GM19035 (cell line): Measurements from ENCODE around the gene ANKMY1.
"Not testable (repeated sequence)": the region's sequence is repeated elsewhere in the genome, so short reads cannot be mapped to it uniquely, and the experiment has no call there.

ENCODE experiments used
- ATAC-seq: cut with Tn5 transposase; IDR thresholded peaks from one replicate; pipeline ENCODE4 v1.9.1; 2021; ENCODE audit not compliant: unreplicated experiment

The ANKMY1 gene

GRCh38 chr2:240569523-240569997, 11.8 kb upstream of the ANKMY1 start:
- ATAC-seq, result no peak

- ATAC-seq, result peak; percentile 23
These were observed 11.1 kb upstream of the ANKMY1 start for GRCh38 chr2:240568678-240569522.

GRCh38 chr2:240567872-240568677, 10.3 kb upstream of the ANKMY1 start, which contains the start of gene RNPEPL1:
TSS of gene RNPEPL1 (plus strand) at chr2:240568484. CDS start at chr2:240568587, 103 bp downstream.
- peak; percentile 27 for ATAC-seq

GRCh38 chr2:240567137-240567871, 9.5 kb upstream of the ANKMY1 start:
- no peak for ATAC-seq

GRCh38 chr2:240566203-240567136, 8.7 kb upstream of the ANKMY1 start:
- ATAC-seq, result peak; percentile 50

- ATAC-seq, result peak; percentile 33
These were observed 7.8 kb upstream of the ANKMY1 start for GRCh38 chr2:240565333-240566202.

- ATAC-seq, result no peak
These were observed 7.0 kb upstream of the ANKMY1 start for GRCh38 chr2:240564561-240565332.

- no peak for ATAC-seq
These were observed 6.3 kb upstream of the ANKMY1 start for GRCh38 chr2:240563951-240564560.

GRCh38 chr2:240563231-240563630, 5.4 kb upstream of the ANKMY1 start:
- ATAC-seq, result not testable (repeated sequence)

- ATAC-seq, result peak; percentile 0
These were observed 3.7 kb upstream of the ANKMY1 start for GRCh38 chr2:240561325-240561971.

- ATAC-seq, result peak; percentile 57
These were observed 2.9 kb upstream of the ANKMY1 start for GRCh38 chr2:240560480-240561324.

- ATAC-seq, result peak; percentile 60
These were observed 2.3 kb upstream of the ANKMY1 start, which contains the start of gene DUSP28 for GRCh38 chr2:240560084-240560479. TSS of gene DUSP28 (plus strand) at chr2:240560357. CDS start at chr2:240560685, 328 bp downstream.

GRCh38 chr2:240559286-240559685, 1.5 kb upstream of the ANKMY1 start:
- no peak for ATAC-seq

- ATAC-seq, result no peak
These were observed 511 bp upstream of the ANKMY1 start for GRCh38 chr2:240558236-240558761.

- ATAC-seq, result no peak
These were observed 562 bp downstream of the ANKMY1 start for GRCh38 chr2:240557101-240557751.
